ENCODE measurements around the gene PVRIG. TPM values are rescaled to one million over a fixed set of nuclear protein-coding genes. Genes with fewer than 3 reads are reported as not detected.
"Not testable (repeated sequence)": the region's sequence is repeated elsewhere in the genome, so short reads cannot be mapped to it uniquely, and the experiment has no call there.

PVRIG gene
- total RNA-seq, 2 experiments from 2014 or later: 30.1 to 33.2 TPM

DNA sequence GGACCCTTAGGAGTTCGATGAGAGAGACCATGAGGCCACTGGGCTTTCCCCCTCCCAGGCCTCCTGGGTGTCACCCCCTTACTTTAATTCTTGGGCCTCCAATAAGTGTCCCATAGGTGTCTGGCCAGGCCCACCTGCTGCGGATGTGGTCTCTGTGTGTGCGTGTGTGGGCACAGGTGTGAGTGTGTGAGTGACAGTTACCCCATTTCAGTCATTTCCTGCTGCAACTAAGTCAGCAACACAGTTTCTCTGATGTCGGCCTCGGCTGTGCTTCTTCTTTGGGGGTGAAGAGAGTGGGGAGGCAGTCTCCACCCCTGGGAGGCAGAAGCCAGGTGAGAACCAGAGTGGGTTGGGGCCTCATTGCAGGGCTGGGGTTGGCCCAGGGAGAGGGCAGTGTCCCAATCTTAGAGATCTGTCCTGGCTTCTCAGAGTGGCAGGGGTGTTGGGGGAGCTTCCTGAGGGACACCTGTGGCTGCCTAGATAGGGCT, 1.5 kb downstream of the PVRIG start:
- POLR2A ChIA-PET: interaction anchor here (0.7 to 3.5 kb wide), 12 partner anchors 12 to 208 kb away, joined by 3 to 18 read pairs (median 8); partner anchors contain the start of genes AP4M1, CNPY4, GAL3ST4 and LAMTOR4
- peak overlapping the region; percentile 89 for H3K4me3 ChIP-seq (ENCODE audit: low read length)

DNA sequence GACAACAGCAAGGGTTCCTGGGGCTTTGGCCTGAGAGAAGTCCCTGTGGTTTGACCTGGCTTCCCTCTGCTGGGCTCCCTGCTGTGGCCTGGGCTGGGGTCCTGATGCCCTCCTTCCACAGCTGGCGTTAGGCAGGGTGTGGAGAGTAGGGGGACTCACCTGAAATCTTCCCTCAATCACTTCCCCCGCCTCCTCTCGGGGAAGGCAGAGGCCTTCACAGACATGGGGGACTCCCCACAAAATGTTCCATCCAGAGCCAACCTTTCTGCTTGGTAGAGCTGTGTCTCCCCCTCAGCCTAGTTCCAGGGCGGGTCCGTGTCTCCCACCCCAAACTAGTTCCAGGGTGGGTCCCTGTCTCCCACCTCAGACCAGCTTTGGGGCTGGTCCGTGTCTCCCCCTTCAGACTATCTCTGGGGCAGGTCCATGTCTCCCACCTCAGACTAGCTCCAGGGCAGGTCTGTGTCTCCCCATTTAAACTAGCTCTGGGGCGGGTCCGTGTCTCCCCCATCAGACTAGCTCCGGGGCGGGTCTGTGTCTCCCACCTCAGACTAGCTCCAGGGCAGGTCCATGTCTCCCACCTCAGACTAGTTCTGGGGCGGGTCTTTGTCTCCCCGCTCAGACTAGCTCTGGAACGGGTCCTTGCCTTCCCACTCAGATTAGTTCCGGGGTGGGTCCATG, 2.2 kb downstream of the PVRIG start:
- Histone ChIP-seq H3K27me3 (ENCODE audit: control insufficient read depth in 1 of 2, insufficient read depth in 2 of 2, low read length in 2 of 2) (no peaks in the 10 kb centered on the region), H3K4me3 (ENCODE audit: low read length) (peak overlapping the region; percentile 89), H3K9me3 (ENCODE audit: control insufficient read depth in 1 of 2, insufficient read depth in 1 of 2, low read length in 2 of 2) (no peaks in the 10 kb centered on the region), H3K27ac (ENCODE audit: low read depth in 1 of 2, low read length in 2 of 2) (peak overlapping the region; percentile 98 to 99), H3K36me3 (ENCODE audit: insufficient read depth, low read length) (peaks cover 38% of the 10 kb centered on the region), H3K4me1 (ENCODE audit: insufficient read depth, low read length) (peaks cover 86% of the 10 kb centered on the region)
- ATAC-seq (ENCODE audit: poor library complexity) (no peak), DNase-seq (peak in 3 of 14 experiments; percentile 36 to 72 (median 55))
- intact Hi-C loops (cut with DNase I, micrococcal nuclease): loop anchor here (5.0 kb wide), 3 partner anchors 50 to 205 kb away; partner anchors contain the start of genes MEPCE (in 1 of the 2) and ZCWPW1 (in 1 of the 2)
- no peaks in the 10 kb centered on the region for H3K27me3 Mint-ChIP-seq
- peak overlapping the region; percentile 98 for H3K27ac Mint-ChIP-seq
- H3K4me3 Mint-ChIP-seq: peak overlapping the region; percentile 95
- CTCF ChIA-PET: no interaction called here
- H3K9me3 Mint-ChIP-seq: no peaks in the 10 kb centered on the region
- peaks cover 72% of the 10 kb centered on the region for H3K4me1 Mint-ChIP-seq (ENCODE audit: low read depth)
- POLR2A ChIA-PET: interaction anchor here (0.7 to 3.5 kb wide), 10 partner anchors 11 to 207 kb away, joined by 3 to 18 read pairs (median 8); partner anchors contain the start of genes AP4M1, CNPY4, GAL3ST4 and LAMTOR4
- peaks cover 52% of the 10 kb centered on the region for H3K36me3 Mint-ChIP-seq (ENCODE audit: low read depth)
- TF ChIP-seq CTCF (IDR thresholded peaks at IDR 0.05): no peak

More for the DNA sequence above, 1.5 kb downstream of the PVRIG start:
- peak overlapping the region; percentile 98 for H3K27ac Mint-ChIP-seq
- peaks cover 85% of the 10 kb centered on the region for H3K4me1 ChIP-seq (ENCODE audit: insufficient read depth, low read length)
- H3K27ac ChIP-seq (ENCODE audit: low read depth in 1 of 2, low read length in 2 of 2): peak overlapping the region; percentile 98 to 99
- H3K36me3 ChIP-seq (ENCODE audit: insufficient read depth, low read length): peaks cover 38% of the 10 kb centered on the region
- peak overlapping the region; percentile 95 for H3K4me3 Mint-ChIP-seq
- H3K27me3 Mint-ChIP-seq: no peaks in the 10 kb centered on the region
- no peaks in the 10 kb centered on the region for H3K9me3 ChIP-seq (ENCODE audit: control insufficient read depth in 1 of 2, insufficient read depth in 1 of 2, low read length in 2 of 2)
- H3K27me3 ChIP-seq (ENCODE audit: control insufficient read depth in 1 of 2, insufficient read depth in 2 of 2, low read length in 2 of 2): no peaks in the 10 kb centered on the region
- DNase-seq (peak; percentile 62 to 95 (median 78)), ATAC-seq (ENCODE audit: poor library complexity) (peak; percentile 69)
- CTCF ChIA-PET: interaction anchor here (1.2 kb wide), 1 partner anchor 89 kb away, joined by 4 read pairs; no protein-coding TSS in a partner anchor
- intact Hi-C loops (cut with DNase I, micrococcal nuclease): loop anchor here (5.0 kb wide), 3 partner anchors 51 to 206 kb away; partner anchors contain the start of genes MEPCE (in 1 of the 2) and ZCWPW1 (in 1 of the 2)
- H3K36me3 Mint-ChIP-seq (ENCODE audit: low read depth): peaks cover 52% of the 10 kb centered on the region
- peaks cover 72% of the 10 kb centered on the region for H3K4me1 Mint-ChIP-seq (ENCODE audit: low read depth)
- no peak for TF ChIP-seq CTCF (IDR thresholded peaks at IDR 0.05)
- H3K9me3 Mint-ChIP-seq: no peaks in the 10 kb centered on the region

- H3K27me3 Mint-ChIP-seq: no peaks in the 10 kb centered on the region
- ATAC-seq (ENCODE audit: poor library complexity) (no peak), DNase-seq (no peak)
- Histone ChIP-seq H3K27me3 (ENCODE audit: control insufficient read depth in 1 of 2, insufficient read depth in 2 of 2, low read length in 2 of 2) (no peaks in the 10 kb centered on the region), H3K36me3 (ENCODE audit: insufficient read depth, low read length) (peaks cover 38% of the 10 kb centered on the region), H3K27ac (ENCODE audit: low read depth in 1 of 2, low read length in 2 of 2) (peak overlapping the region; percentile 98 to 99), H3K4me3 (ENCODE audit: low read length) (peak overlapping the region; percentile 89), H3K4me1 (ENCODE audit: insufficient read depth, low read length) (peaks cover 79% of the 10 kb centered on the region), H3K9me3 (ENCODE audit: control insufficient read depth in 1 of 2, insufficient read depth in 1 of 2, low read length in 2 of 2) (no peaks in the 10 kb centered on the region)
- peaks cover 54% of the 10 kb centered on the region for H3K36me3 Mint-ChIP-seq (ENCODE audit: low read depth)
- no peak for TF ChIP-seq CTCF (IDR thresholded peaks at IDR 0.05)
- H3K4me3 Mint-ChIP-seq: peak overlapping the region; percentile 95
- ChIA-PET CTCF (no interaction called here), POLR2A (interaction anchor here (0.7 to 3.5 kb wide), 8 partner anchors 20 to 207 kb away, joined by 3 to 18 read pairs (median 10); partner anchors contain the start of genes AP4M1, CNPY4, GAL3ST4 and LAMTOR4)
- H3K9me3 Mint-ChIP-seq: no peaks in the 10 kb centered on the region
- peaks cover 71% of the 10 kb centered on the region for H3K4me1 Mint-ChIP-seq (ENCODE audit: low read depth)
- intact Hi-C loops (cut with DNase I, micrococcal nuclease): loop anchor here (5.0 kb wide), 3 partner anchors 50 to 205 kb away; partner anchors contain the start of genes MEPCE (in 1 of the 2) and ZCWPW1 (in 1 of the 2)
- peak overlapping the region; percentile 98 for H3K27ac Mint-ChIP-seq
Observed at GRCh38 chr7:100222445-100223132, 2.8 kb downstream of the PVRIG start.

DNA sequence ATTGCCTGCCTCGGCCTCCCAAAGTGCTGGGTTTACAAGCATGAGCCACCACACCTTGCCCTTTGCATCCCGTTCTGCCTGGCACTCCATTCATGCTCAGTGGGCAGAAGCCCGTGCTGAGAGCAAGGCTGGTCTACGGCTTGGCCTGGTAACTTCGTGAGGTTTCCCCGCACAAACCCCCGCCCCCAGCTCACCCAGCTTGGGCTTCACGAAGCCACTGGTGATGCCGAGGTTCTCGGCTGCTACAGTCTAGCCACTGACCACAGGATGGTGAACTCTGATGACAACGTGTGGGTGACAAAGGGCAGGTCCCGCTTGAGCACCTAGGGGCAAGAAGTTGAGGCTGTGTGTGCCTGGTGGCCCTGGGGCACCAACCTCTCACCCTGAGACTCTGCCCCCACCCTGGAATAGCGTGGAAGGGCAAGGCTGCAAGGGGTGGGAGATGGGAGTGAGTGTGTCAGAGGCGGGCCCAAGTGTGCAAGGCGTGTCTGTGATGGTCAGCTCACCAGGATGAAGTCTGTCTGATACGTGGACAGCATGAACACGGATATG, 3.7 kb downstream of the PVRIG start:
- H3K9me3 Mint-ChIP-seq; CTCF ChIA-PET; H3K27me3 Mint-ChIP-seq; H3K4me3 ChIP-seq (ENCODE audit: low read length); DNase-seq; H3K27me3 ChIP-seq (ENCODE audit: control insufficient read depth in 1 of 2, insufficient read depth in 2 of 2, low read length in 2 of 2); H3K9me3 ChIP-seq (ENCODE audit: control insufficient read depth in 1 of 2, insufficient read depth in 1 of 2, low read length in 2 of 2); ATAC-seq (ENCODE audit: poor library complexity): not testable (repeated sequence)
- peaks cover 58% of the 10 kb centered on the region for H3K36me3 Mint-ChIP-seq (ENCODE audit: low read depth)
- intact Hi-C loops (cut with DNase I, micrococcal nuclease): loop anchor here (5.0 kb wide), 3 partner anchors 49 to 204 kb away; partner anchors contain the start of genes MEPCE (in 1 of the 2) and ZCWPW1 (in 1 of the 2)
- POLR2A ChIA-PET: interaction anchor here (1.3 to 3.5 kb wide), 2 partner anchors 10 to 56 kb away, joined by 4 to 14 read pairs; partner anchors contain the start of gene GAL3ST4
- H3K27ac Mint-ChIP-seq: peak overlapping the region; percentile 98
- Histone ChIP-seq H3K4me1 (ENCODE audit: insufficient read depth, low read length) (peaks cover 74% of the 10 kb centered on the region), H3K27ac (ENCODE audit: low read depth in 1 of 2, low read length in 2 of 2) (peak overlapping the region in 1 of 2 donors; percentile 38), H3K36me3 (ENCODE audit: insufficient read depth, low read length) (peaks cover 38% of the 10 kb centered on the region)
- peaks cover 71% of the 10 kb centered on the region for H3K4me1 Mint-ChIP-seq (ENCODE audit: low read depth)
- H3K4me3 Mint-ChIP-seq: peak overlapping the region; percentile 56
